ENCODE data around the gene CEACAM18.

DNA sequence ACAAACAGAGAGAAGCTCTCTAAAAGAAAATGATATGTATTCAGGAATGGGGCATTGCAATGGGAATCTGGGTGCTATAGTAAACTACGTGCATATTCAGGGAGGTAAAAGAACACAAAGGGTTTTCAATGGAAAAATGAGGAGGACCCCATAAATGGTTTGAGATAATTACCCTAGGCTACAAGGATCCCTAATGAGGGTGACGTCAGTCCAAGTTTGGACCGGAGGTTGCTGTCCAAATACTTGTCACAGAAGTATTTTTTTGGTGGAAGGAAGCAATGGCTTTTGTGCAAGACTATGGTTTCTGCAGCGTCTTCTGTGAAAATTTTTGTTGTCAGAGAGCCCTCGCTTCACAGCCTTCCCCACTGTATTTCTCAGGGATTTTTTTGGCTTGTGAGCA, 995 bp upstream of the CEACAM18 start:
- no peak for TF ChIP-seq POLR2A (IDR thresholded peaks at IDR 0.05)
- TF ChIP-seq, protein P1, sequence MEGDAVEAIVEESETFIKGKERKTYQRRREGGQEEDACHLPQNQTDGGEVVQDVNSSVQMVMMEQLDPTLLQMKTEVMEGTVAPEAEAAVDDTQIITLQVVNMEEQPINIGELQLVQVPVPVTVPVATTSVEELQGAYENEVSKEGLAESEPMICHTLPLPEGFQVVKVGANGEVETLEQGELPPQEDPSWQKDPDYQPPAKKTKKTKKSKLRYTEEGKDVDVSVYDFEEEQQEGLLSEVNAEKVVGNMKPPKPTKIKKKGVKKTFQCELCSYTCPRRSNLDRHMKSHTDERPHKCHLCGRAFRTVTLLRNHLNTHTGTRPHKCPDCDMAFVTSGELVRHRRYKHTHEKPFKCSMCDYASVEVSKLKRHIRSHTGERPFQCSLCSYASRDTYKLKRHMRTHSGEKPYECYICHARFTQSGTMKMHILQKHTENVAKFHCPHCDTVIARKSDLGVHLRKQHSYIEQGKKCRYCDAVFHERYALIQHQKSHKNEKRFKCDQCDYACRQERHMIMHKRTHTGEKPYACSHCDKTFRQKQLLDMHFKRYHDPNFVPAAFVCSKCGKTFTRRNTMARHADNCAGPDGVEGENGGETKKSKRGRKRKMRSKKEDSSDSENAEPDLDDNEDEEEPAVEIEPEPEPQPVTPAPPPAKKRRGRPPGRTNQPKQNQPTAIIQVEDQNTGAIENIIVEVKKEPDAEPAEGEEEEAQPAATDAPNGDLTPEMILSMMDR (IDR thresholded peaks at IDR 0.05) = no peak

All from body of pancreas (tissue), 4 donors.